ENCODE measurements around the gene ANKRD65.

DNA sequence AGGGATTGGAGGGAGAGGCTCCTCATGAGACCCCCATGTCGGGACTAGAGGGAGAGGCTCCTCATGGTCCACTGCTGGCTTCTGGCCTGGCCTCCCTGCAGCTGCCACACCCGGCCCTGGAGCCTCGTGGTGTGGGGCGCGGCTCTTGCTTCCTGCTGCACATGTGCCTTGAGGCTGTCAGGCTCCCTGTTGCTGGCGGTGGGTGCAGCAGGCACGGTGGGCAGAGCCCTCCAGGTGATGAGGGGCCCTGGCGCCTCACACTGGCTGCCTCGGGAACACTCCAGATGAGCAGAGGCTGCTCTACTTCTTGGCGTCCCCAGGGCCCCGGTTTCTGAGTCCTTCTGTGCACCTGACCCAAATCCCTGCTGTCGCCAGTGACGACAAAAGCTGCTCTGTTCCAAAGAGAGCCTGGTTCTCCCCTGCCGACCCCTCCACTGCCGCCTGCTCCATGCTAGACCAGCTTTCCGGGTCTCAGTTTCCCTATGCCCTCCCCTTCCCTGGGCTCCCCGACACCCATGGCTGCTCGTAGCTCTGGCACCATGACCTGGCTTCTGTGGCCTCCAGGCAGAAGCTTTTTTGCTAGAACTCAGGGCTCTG, 40.7 kb upstream of the ANKRD65 start:
- TF ChIP-seq, protein P1, sequence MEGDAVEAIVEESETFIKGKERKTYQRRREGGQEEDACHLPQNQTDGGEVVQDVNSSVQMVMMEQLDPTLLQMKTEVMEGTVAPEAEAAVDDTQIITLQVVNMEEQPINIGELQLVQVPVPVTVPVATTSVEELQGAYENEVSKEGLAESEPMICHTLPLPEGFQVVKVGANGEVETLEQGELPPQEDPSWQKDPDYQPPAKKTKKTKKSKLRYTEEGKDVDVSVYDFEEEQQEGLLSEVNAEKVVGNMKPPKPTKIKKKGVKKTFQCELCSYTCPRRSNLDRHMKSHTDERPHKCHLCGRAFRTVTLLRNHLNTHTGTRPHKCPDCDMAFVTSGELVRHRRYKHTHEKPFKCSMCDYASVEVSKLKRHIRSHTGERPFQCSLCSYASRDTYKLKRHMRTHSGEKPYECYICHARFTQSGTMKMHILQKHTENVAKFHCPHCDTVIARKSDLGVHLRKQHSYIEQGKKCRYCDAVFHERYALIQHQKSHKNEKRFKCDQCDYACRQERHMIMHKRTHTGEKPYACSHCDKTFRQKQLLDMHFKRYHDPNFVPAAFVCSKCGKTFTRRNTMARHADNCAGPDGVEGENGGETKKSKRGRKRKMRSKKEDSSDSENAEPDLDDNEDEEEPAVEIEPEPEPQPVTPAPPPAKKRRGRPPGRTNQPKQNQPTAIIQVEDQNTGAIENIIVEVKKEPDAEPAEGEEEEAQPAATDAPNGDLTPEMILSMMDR (IDR thresholded peaks at IDR 0.05) = no peak
- TF ChIP-seq POLR2A (IDR thresholded peaks at IDR 0.05) = no peak
